Measurements from ENCODE around the gene PCNX3. TPM values are rescaled to one million over a fixed set of nuclear protein-coding genes. Genes with fewer than 3 reads are reported as not detected.

The PCNX3 gene
- total RNA-seq, 2 donors from 2014 or later = 32.0 to 67.9 TPM

GRCh38 chr11:65593518-65594414 is 21.8 kb upstream of the PCNX3 start:
- peaks cover 2 to 16% of the 10 kb centered on the region in 2 donors for H3K36me3 ChIP-seq
- no peaks in the 10 kb centered on the region for H3K27me3 ChIP-seq (replicated peaks; ENCODE audit: insufficient read depth)
- intact Hi-C loops (cut with DNase I) = no loop called here
- H3K4me1 ChIP-seq (replicated peaks) = no peaks in the 10 kb centered on the region
- no peak overlapping the region for H3K4me3 ChIP-seq
- no peaks in the 10 kb centered on the region for H3K9me3 ChIP-seq
- 61% methylated on average over 24 of the region's 26 CpGs for WGBS
- TF ChIP-seq CTCF (IDR thresholded peaks at IDR 0.05) (peak; percentile 10 to 66 (median 62)), POLR2AphosphoS5 (IDR thresholded peaks at IDR 0.05) (no peak), POLR2A (IDR thresholded peaks at IDR 0.05) (no peak)
- no peak for DNase-seq (ENCODE audit: low spot score)
- no peak overlapping the region for H3K27ac ChIP-seq

GRCh38 chr11:65595131-65595530 is 20.4 kb upstream of the PCNX3 start:
- WGBS = 87% methylated on average over 3 of the region's 3 CpGs
- TF ChIP-seq POLR2A (IDR thresholded peaks at IDR 0.05) (no peak), CTCF (IDR thresholded peaks at IDR 0.05) (no peak), POLR2AphosphoS5 (IDR thresholded peaks at IDR 0.05) (no peak)
- H3K4me1 ChIP-seq (replicated peaks) = no peaks in the 10 kb centered on the region
- no peak for DNase-seq (ENCODE audit: low spot score)
- no peak overlapping the region for H3K27ac ChIP-seq
- no peaks in the 10 kb centered on the region for H3K27me3 ChIP-seq (replicated peaks; ENCODE audit: insufficient read depth)
- intact Hi-C loops (cut with DNase I) = no loop called here
- peaks cover 2 to 16% of the 10 kb centered on the region in 2 donors for H3K36me3 ChIP-seq
- no peak overlapping the region for H3K4me3 ChIP-seq
- no peaks in the 10 kb centered on the region for H3K9me3 ChIP-seq

GRCh38 chr11:65595543-65596281 is 19.9 kb upstream of the PCNX3 start, which contains the start of gene KCNK7:
TSS of gene KCNK7 (minus strand) at chr11:65595800. CDS start at chr11:65595772, 28 bp downstream.
- H3K27me3 ChIP-seq (replicated peaks; ENCODE audit: insufficient read depth) = no peaks in the 10 kb centered on the region
- no peak for TF ChIP-seq CTCF (IDR thresholded peaks at IDR 0.05)
- no peak for TF ChIP-seq POLR2AphosphoS5 (IDR thresholded peaks at IDR 0.05)
- TF ChIP-seq POLR2A (IDR thresholded peaks at IDR 0.05) = no peak
- intact Hi-C loops (cut with DNase I) = no loop called here
- H3K4me3 ChIP-seq = no peak within 1 kb of the TSS
- no peaks in the 10 kb centered on the region for H3K4me1 ChIP-seq (replicated peaks)
- DNase-seq (ENCODE audit: low spot score) = no peak
- H3K36me3 ChIP-seq = peaks cover 2 to 13% of the 10 kb centered on the region in 2 donors
- no peak within 1 kb of the TSS for H3K27ac ChIP-seq
- H3K9me3 ChIP-seq = no peaks in the 10 kb centered on the region
- 65% methylated on average over 12 of the region's 12 CpGs for WGBS

GRCh38 chr11:65596520-65596919 is 19.1 kb upstream of the PCNX3 start:
- DNase-seq (ENCODE audit: low spot score) = no peak

More at GRCh38 chr11:65596520-65596919, 19.1 kb upstream of the PCNX3 start:
- no peak for TF ChIP-seq POLR2AphosphoS5 (IDR thresholded peaks at IDR 0.05)
- no peak for TF ChIP-seq CTCF (IDR thresholded peaks at IDR 0.05)
- TF ChIP-seq POLR2A (IDR thresholded peaks at IDR 0.05) = no peak
- Histone ChIP-seq H3K4me1 (replicated peaks) (no peaks in the 10 kb centered on the region), H3K36me3 (peaks cover 2 to 13% of the 10 kb centered on the region in 2 donors), H3K9me3 (no peaks in the 10 kb centered on the region), H3K27me3 (replicated peaks; ENCODE audit: insufficient read depth) (no peaks in the 10 kb centered on the region), H3K27ac (no peak overlapping the region), H3K4me3 (no peak overlapping the region)
- intact Hi-C loops (cut with DNase I) = no loop called here
- WGBS = 69% methylated on average over 6 of the region's 6 CpGs
